Measurements from ENCODE around the gene RENBP.

The RENBP gene

DNA sequence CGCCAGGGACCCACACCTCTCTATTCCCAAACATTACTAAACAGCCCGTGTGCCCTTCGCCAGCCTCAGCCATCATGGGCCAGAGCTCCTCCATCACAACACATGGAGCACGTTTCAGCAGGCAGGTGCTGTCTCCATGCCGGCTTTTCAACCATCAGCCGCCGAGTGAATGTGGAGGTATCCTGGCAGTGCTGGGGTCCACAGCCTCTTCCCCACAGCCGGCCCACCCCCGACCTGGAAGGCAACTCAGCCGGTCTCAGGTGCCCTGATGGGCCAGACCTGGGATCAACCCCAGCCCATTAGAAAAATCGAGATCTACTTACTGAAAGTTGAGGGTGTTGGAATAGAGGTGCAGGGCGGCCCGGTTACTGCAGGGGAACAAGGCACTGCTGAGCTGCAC lies 12.7 kb downstream of the RENBP start:
- no peak for DNase-seq

DNA sequence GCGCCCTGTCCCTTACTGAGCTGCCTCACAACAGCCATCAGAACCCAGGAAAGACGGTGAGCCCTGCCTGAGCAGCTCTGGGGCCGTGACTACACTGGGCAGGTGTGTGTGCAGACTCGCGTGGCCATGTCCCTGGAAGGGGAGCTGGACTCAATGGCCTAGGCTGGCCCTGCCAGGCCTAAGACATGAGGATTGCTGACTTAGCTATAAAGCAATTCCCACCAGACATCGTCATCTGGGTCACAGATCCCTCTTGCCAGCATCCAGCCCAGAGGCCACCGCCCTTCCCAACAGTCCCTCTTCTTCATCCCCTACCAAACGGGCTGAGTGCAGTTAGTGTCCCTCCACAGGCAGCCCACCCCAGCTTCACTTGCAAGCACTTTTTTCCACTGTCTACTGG lies 13.3 kb downstream of the RENBP start:
- no peak for DNase-seq

DNA sequence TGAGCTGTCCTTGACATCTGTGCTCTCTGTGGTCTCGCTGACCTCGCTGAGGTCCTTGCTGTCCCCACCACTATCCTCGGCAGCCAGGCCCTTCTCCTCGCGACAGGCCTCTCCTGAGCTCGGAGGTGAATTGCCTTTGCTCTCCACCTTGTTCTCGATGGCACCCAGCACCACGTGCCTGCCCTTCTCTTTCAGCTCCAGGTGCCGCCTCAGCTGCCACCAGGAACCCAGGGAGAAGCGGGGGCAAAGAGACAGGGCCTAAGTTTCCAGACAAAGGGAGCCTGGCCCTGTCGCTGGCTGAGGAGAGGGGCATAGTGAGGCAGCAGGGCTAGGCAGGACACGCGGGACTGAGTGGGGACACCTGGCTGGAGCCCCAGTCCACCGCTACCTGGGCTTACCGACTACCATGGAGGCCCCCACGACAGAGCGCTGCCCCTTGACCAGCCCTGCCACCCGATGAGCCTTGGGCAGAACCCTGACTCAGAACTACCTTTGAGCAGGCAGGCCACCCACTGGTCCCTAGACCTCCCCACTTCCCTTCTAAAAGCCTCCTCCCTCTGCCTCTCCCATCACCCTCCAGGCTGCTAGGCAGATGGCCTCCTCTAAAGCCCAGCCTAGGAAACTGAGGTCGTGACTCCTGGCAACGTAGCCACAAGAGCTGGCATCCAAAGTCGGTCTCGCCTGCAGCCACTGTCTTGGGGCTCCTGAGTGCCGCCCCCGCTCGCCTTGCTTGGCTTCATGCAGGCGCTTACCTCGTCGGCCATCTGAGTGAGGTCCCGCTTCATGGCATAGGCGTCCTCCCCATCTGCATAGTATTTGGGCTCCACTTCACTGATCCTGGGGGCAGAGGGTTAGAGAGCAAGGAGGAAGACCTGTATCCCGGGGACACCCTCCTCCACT lies 14.2 kb downstream of the RENBP start:
- DNase-seq, result no peak

DNA sequence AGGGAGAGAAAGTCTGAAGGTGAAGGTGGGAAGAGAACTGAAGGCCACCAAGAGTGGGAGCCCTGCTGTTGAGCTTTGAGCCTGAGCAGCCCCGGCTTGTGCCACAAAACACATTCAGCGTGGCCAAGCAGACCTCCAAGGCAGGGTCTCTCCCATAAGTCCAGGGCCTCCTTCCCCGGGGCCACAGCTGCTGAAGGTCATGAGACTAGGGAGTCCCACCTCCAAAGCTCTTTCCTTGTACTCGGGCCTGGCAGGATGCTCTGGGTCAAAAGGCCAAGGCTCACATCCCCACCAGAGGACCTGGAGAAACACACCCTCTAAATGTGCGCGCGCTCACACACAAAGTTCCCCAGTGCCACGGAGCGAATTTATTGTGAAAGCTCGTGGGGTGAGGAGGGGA lies 14.9 kb downstream of the RENBP start:
- no peak for DNase-seq

DNA sequence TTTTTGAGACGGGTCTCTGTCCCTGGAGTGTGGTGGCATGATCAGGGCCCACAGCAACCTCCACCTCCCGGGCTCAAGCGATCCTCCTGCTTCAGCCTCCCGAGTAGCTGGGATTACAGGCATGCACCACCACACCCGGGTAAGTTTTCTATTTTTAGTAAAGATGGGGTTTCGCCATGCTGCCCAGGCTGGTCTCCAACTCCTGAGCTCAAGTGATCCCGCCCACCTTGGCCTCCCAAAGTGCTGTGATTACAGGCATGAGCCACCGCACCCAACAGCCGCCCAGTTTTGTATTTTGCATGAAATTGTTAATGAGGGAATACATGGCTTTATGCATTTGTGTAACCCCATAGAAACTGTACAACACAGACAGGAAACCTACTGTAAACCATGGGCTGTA lies 15.6 kb downstream of the RENBP start:
- no peak for DNase-seq

DNA sequence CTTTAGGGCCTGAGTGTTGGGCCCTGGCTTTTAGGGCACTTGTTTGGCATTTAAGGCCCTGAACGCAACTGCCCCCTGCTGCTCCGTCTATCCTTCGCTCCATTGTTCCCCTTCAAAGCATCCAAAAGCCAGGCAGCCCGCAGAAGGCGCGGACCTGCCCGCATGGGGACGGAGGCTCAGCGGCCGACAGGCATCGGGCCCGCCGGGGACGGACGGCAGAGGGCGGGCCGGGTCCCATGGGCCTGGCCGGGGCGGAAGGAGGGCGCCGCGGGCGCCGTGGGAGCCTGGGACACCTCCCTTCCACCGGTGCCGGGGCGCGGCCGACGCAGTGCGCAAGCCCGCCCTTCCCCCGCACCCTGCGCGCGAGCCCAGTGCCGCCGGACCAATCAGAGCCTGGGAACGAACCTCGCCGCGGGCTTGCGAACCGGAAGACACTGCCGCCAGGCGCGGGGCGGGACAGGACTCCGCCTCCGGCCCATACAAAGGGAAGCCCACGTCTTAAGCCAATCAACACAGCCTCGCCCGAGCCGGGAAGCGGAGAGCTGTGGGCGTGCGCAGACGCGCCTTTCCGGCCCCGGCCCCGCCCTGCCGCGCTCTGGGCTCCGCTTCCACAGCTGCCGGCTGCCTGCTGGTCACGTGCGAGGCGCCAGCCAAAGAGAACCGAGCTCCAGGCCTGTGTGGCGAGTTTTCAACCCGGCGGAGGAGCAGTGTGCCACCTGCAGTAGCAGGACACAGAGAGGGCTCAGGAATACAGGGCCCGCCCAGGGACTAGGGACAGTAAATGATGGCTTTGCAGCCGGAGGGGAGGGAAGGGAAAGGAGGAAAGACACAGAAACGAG lies 16.3 kb downstream of the RENBP start:
- peak; percentile 97 for DNase-seq

DNA sequence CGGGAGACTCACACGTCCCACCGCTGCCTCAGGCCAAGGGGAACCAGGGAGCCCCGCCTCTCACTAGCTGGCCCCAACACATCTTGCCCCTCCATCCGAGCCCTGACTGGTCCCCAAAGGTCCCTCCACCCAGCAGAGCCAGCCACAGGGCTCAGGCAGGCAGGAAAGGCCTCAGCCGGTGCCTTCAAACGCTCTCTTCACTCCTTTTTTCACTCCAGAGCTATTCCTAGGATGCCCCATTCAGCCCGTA lies 16.8 kb downstream of the RENBP start:
- DNase-seq, result no peak

DNA sequence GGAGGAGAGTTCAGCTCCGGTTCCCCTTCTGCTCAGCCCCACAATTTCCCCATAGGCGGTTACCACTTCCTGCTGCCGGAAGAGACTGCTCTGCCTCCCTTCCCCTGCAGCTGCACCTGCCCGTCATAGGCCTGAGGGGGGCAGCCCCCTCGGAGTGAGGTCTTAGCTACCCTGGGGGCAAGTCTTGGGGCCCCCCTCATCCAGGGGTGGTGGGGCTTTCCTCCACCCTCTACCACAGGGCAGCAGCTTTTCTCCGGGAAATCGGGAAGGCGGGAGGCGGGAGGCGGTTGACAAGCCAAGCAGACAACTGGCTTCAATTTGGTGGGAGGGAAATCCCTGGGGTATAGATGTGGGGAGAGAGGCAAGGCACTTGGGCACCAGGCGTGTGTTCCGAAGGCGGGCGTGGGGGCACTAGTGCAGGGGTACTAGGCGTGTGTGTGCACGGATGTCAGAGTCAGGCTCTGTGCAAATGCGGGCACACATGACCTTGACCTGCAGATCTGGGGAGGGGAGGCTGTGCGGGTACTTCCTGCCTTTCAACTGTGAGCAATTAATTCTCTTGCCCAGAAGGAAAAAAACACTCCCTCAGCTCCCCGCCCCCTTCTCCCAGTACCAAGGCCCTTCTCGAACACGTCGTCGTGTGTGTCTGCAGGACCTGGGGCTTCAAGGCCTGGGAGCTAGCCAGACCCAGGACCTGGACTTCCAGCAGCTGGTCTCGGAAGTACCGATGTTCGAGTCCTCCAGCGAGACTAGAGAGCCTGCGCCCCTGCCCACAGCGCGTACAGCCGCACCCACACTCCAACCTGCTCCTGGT lies 17.4 kb downstream of the RENBP start:
- peak; percentile 60 for DNase-seq

DNA sequence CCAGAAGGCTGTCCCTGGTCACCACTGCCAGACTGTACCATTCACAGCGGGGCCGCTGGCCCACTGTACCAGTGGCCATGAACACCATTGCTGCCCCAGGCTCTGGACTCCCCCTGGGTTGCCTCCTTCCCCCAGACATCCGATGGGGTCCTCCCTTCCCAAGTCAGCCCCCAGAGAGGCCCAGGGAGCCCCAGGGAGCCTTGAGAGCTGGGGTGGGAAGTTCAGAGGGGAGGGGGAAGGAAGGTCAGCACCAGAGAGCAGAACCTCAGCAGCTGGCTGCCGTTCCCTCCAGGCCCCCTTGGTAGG lies 17.9 kb downstream of the RENBP start:
- DNase-seq, result no peak

DNA sequence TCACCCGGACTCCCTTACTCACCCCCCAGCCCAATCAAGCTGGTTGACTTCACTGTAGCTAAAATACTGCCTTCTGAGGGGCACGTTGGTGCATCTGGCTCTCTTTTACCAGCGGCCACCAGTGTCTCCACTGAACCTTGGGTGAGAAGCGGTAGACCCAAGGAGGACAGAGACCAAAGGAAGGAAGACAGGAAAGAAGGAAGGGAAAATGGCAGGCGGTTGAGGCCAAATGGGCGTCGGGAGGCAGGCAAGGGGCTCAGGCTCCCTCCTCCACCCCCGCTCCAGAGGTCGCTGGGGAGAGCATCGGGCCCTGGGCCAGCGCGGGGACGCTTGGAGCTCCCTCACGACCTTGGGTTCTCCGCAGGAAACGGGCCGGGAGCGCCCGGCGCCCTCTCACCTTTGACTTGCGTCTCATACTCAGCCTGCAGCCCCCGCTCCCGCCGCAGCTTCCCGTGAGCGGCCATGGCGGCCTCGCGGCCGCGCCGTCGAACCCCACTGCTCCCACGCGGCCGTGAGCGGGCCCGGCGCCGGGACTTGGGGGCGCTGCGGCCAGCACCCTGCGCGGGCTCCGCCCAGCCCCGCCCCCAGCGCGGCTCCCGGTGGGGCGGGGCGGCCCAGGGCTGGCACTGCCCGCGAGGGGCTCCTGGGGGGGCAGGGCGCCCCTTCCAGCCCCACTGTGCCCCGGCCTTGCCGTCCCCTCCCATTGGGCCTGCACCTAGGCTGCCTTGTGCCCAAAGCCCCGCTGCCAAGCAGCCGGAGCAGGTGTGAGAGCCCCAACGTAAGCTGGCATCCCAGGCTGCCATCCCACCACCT lies 18.5 kb downstream of the RENBP start, which contains the start of gene ARHGAP4:
Gene ARHGAP4 (minus strand): TSS at position 526 of the 813 bp plus-strand sequence. CDS start 62 bp downstream, at position 464.
- DNase-seq, result no peak

DNA sequence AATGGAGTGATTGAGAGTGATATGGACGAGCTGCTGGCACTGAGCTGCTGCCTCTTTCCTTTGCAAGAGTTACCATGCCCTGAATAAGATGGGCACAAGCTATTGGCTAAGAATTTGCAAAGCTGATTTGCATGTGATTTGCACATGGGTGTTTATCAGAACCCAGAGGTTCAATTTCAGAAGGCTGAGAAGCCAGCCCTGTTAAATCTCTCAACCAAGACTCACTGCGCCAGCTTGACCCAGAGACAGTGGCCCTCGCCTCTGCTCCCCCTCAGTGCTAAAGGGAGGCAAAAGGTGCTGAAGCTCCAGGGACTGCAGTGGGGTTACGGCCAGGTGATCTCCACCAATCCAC lies 19.1 kb downstream of the RENBP start:
- DNase-seq, result no peak

DNA sequence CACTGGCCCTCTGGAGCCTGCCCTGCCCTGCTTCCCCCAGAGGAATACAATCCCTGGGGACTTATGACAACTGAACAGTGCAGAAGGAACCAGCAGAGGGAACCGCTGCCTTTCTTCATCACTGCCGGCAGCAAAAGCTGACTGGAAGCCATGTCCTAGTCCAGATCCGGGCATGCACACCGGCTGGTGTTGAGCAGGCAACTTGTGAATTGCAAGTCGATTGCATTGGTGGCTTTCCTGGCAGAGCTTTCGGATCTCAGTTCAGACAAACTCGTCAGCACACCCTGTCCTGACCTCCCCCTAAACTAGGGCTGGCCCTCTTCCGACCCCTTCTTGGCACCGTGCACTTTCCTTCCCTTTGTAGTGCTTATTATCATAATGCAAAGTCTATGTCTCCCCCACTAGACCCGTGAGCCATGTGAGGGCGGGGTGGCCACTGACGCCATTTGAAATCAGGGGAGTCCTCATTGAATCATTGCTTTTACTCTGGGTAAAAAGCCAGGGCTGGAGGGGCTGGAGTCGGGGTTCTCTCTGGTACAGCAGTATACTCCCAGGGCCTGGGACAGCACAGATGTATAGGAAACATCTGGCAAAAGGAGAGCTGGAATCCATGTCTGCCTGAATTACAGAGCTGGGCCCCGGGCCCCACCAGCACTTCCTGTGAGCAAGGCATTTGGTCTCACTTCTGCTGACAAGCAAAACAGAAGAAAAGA lies 20.1 kb downstream of the RENBP start:
- peak; percentile 50 for DNase-seq

DNA sequence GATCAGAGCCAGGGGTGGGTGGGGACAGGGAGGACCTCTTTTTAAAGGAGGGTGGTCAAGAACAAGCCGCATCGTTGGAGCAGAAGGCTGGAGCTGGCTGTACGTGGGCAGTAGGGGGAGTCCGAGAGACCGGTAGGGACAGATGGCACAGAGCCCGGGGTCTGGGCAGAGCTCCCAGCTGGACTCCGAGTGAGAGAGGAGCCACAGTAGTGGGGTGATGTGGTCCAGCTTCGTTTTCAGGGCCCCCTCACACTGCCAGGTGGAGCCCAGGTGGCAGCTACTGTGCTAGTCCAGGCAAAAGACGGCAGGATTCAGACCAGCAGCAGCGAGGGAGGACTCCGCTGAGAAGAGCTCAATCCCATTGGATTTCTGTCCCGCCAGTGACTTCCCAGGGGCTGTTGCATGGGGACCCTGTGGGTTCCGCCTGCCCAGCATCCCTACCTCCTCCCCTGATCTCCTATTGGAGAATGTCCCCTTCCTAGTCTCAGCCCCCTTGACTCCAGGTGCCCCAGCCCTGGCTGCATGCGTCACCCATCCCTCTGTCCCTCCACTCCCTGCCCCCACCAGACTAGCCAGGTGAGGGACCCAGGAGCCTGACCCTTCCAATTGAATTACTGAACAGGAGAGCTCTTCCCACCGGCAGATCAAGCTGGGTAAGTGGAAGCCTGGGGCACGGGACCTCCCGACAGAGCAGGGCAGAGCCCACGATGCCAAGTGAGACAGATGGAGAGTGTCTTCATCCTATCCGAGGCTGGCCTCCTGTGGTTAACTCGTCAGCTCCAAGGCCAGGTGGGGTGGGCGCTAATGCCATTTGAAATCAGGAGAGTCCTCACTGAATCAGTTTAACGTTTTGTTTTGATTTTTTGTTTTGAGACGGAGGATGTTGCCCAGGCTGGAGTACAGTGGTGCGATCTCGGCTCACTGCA lies 21.2 kb downstream of the RENBP start:
- no peak for DNase-seq

DNA sequence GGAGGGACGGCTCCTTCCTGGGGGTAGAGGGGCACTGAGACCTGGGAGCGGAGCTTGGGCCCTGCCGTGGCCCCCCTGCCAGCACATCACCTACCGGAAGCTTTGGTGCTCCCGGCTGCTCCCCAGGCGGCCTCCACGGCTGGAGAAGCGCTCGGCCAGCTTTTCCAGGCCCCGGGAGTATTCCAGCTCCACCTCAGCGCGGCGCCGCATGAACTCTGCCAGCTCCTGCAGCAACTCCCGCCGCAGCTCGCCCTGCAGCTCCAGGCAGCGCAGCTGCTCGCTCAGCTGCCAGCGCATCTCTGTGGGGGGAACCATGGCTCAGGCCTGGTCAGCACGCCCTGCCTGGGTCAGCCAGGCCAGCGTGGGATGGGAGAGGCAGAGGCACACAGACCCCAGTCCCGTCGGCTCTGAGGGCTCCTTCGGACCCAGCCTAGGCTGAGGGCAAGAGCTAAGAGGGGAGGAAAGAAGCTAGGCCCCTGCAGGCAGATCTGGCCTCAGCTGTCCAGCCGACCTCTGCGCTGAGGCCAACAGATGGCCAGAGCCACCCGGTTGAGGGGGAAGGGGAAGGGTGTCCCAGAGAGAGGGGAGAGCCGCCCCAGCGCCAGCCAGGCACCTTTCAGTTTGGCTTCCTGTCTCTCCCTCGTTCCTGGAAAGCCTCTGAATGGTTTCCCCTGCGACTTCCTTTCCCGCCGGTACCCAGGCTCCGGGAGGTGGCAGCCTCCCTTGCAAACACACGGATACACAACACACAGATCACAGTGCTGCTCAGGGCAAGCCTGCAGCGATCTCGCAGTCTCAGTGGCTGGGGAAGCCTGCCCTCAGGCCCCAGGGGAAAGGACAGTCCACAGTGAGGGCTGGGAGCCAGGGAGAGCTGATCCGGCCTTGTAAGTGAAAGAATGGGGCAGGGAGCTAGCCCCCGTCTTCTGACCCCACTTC lies 22.7 kb downstream of the RENBP start:
- DNase-seq, result no peak

DNA sequence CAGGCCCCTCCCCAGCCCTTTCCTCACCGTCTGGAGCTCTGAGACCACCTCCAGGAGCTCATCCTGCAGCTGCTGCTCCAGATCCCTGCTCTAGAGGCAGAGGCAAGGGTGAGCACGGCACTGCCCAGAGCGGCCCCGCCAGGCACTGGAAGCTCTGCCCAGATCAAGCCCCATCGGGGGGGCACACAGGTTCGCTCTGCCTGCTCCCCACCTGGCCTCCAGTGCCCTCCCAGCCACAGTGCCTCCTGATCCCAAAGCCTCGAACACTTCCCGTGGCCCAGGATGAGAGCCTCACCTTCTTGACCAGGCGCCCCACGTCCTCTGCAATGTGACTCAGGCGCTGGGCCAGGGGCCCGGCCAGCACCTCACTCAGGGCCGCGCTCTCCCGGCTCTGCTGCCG lies 23.4 kb downstream of the RENBP start:
- no peak for DNase-seq

DNA sequence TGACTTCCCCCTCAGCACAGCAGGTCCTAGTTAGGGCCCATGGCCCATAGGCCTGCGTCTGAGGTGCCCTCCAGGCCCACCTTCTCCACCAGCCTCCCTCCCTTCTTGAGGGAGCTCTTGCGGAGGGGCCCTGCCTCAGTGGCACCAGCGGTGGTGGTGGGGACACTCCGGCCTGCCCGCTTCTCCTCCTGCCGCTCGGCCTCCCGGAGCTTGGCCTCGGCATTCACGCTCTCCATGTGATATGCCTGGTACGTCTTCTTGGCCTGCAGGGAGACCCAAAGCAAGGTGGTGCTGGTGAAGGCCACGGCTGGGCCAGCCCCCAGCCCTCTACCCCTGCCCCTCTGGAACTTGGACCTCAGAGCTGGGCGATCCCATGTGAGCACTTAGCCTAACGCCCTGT lies 23.9 kb downstream of the RENBP start:
- DNase-seq, result no peak

DNA sequence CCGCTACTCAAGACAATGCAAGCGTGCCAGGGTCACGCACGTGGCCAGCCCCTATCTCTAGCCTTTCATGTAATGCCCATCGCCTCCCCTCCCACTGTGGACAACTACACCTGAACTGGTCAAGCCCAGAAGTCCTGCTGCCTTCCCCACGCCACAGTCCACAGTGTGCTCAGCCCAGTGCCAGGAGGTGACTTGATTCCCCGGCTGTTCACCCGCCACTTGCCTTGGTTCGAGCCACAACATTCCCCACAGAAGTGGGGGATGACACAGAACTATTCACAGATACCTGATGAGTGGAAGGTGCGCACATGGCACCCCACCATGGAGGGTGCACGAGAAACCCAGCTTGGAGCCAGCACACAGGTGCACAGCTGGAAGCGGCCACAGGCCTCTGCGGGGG lies 25.2 kb downstream of the RENBP start:
- no peak for DNase-seq

DNA sequence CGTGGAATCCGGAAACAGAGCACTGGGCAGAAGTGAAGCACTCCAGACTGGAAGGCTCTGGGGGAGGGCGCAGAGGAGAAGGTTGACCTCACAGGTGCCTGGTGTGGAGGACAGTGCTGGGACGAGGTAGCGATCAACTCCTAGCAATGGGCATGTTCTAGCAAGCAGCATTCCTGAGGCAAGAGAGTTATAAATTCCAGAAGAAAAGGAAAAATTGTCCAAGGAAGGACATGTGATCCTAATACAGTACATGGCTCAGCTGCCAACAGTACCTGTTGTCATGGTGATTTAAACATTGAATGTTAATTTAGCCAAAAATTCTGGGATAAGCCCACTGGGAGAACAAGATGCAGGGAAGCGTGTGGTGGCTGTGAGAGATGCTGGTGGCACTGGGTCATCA lies 26.6 kb downstream of the RENBP start:
- no peak for DNase-seq

DNA sequence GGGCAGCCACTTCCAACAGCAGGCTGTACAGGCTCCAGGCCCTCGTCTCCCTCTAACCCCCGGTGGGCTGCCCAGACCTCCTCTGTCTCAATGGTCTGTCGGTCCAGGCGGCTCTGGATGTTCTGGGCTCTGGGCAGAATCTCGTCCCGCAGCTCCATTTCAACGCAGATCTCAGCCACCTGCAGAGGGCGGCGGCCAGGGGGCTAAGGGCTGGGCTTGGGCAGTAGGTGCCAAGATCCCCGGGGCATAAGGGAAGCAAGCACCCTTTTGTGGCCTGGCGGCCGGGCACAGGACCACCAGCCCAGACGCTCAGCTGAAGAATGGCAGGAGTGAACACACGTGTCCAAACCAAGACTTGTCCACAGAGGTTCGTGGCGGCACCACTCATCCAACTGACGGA lies 30.7 kb downstream of the RENBP start:
- DNase-seq, result no peak

DNA sequence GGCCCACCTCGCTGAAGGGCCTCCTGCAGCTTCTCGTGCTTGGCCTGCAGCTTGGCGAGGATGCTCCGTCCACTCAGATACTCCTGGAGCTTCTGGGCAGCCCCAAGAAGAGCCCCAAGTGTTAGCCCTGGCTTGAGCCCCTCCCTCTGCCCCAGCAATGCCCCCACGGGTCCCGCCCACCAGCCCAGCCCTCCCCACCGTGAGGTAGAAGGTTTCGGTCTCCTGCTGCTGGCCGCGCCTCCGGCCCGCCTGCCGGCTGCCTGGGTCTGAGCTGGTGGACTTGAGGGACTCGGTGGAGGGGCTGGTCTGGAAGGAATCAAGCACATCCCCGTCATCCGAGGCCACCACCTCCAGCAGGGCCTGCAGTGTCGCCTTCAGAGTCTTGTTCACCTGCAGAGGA lies 31.2 kb downstream of the RENBP start:
- no peak for DNase-seq
